ENCODE results near the gene NMRK2.

Gene NMRK2

DNA sequence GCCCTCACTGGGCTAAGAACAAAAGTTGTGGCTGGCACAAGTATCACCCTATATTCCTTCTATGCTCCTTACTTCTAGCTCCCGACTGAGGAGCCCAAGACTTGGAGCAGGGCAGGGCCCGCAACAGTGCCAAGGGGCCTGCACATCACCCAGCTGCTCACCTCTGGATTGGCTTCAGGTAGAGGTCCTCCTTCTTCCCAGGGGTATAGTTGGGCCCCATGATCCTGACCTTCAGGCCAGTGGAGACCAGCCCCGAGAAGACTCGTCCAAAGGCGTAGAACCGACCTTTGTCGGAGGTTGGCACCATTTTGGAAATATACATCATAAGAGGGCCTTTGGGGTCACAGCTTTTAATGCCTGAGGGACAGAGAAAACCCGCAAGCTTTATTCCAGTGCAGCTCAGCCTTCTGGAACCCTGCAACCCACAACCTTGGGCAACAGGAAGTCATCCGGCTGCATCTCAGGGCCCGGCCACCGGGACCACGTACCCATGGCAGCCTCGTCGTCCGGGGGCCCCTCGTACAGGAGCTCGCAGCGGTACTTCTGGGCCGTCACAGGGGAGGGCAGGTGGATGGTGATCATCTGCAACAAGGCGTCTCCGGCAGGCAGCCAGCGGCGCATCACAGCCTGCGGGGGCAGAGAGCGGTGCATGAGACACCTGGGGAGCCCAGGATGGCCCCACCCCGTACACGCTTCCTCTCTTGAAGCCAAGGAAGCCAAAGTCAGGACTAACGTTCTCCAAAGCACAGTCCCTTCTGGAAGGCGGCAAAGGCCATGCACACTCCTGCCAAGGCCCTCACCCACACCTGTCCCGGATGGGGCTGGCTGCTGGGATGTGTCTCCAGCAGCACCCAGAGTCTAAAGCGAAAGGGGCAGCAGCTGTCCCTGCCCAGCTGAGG, 47.7 kb downstream of the NMRK2 start:
- Mint-ChIP-seq H3K36me3 (ENCODE audit: low read depth) (peaks cover 90% of the 10 kb centered on the region), H3K27ac (peak overlapping the region; percentile 85), H3K9me3 (no peaks in the 10 kb centered on the region), H3K4me3 (peak overlapping the region; percentile 20), H3K27me3 (no peaks in the 10 kb centered on the region), H3K4me1 (ENCODE audit: low read depth) (peaks cover 69% of the 10 kb centered on the region)

- H3K36me3 Mint-ChIP-seq (ENCODE audit: low read depth), result peaks cover 83% of the 10 kb centered on the region
- no peaks in the 10 kb centered on the region for H3K27me3 Mint-ChIP-seq
- no peaks in the 10 kb centered on the region for H3K9me3 Mint-ChIP-seq
- peak overlapping the region; percentile 98 for H3K4me3 Mint-ChIP-seq
- H3K4me1 Mint-ChIP-seq (ENCODE audit: low read depth), result peaks cover 75% of the 10 kb centered on the region
- H3K27ac Mint-ChIP-seq, result peak overlapping the region; percentile 85
These were observed 48.5 kb downstream of the NMRK2 start for GRCh38 chr19:3981373-3981735.

DNA sequence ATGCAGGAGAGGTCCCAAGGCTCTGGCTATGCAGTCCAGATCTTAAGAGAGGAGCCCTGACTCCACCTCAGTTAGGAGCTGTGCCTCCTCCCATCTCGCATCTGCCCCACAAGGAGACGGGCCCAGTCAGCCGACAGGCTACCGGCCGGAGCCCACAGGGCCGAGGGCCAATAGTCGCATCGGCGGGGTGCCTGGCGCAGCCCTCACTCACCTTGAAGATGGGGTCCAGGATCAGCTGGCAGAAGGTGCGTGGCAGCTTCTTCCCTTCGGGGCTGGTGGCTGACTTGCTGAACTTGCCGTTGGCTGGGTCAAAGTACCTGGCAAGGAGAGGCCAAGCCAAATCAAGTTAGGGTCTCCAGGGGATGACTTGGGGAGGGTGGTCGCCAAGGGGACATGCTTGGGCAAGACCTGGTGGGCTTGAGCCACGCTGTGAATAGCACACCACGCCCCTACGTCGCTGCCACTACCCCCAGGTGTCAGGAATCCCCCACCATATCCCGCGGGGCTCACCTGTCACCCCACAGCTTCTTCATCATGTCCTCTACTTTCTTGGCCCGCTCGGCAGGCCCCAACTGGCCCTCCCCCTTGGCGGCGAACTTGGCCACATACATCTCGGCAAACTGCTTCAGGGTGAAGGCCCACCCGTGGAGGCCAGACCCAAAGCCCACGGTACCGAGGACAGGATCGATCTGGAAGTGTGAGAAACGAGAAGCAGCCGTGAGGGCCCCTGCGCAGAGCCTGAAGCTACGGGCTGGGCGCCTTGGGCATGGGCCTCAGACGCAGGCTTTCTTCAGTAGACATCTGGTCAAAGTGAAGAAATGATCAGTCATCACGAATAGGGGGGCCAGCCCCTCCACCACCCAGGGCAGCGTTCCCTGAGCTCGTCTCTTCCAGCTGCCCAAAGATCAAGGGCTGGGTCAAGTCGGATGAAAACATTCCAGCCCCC, 49.1 kb downstream of the NMRK2 start:
- H3K27ac Mint-ChIP-seq, result peak overlapping the region; percentile 100
- peak overlapping the region; percentile 98 for H3K4me3 Mint-ChIP-seq
- no peaks in the 10 kb centered on the region for H3K27me3 Mint-ChIP-seq
- peaks cover 78% of the 10 kb centered on the region for H3K4me1 Mint-ChIP-seq (ENCODE audit: low read depth)
- H3K36me3 Mint-ChIP-seq (ENCODE audit: low read depth), result peaks cover 77% of the 10 kb centered on the region
- no peaks in the 10 kb centered on the region for H3K9me3 Mint-ChIP-seq

- Mint-ChIP-seq H3K4me1 (ENCODE audit: low read depth) (peaks cover 80% of the 10 kb centered on the region), H3K4me3 (peak overlapping the region; percentile 98), H3K27ac (peak overlapping the region; percentile 100), H3K36me3 (ENCODE audit: low read depth) (peaks cover 68% of the 10 kb centered on the region), H3K27me3 (no peaks in the 10 kb centered on the region), H3K9me3 (no peaks in the 10 kb centered on the region)
These were observed 50.1 kb downstream of the NMRK2 start for GRCh38 chr19:3982701-3983541.

DNA sequence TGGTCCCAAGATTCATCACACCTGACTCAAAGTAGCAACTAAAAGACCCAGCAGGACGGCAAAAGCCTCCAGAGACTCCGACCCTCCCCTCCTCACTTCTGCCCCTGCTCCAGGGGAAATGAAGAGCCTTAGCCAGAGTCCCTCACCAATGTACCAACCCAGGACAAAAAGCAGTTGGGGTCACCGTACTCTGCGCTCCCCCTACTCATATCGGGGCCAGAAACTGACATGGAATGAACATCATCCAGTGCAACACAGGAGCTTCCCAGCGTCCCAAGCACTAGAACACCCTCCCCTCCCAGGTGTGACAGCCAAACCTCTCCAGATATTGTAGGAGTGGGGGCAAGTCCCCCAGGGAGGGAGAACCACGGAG, 50.7 kb downstream of the NMRK2 start:
- peaks cover 80% of the 10 kb centered on the region for H3K4me1 Mint-ChIP-seq (ENCODE audit: low read depth)
- no peaks in the 10 kb centered on the region for H3K9me3 Mint-ChIP-seq
- H3K27ac Mint-ChIP-seq, result peak overlapping the region; percentile 100
- H3K36me3 Mint-ChIP-seq (ENCODE audit: low read depth), result peaks cover 63% of the 10 kb centered on the region
- no peaks in the 10 kb centered on the region for H3K27me3 Mint-ChIP-seq
- peak overlapping the region; percentile 98 for H3K4me3 Mint-ChIP-seq

DNA sequence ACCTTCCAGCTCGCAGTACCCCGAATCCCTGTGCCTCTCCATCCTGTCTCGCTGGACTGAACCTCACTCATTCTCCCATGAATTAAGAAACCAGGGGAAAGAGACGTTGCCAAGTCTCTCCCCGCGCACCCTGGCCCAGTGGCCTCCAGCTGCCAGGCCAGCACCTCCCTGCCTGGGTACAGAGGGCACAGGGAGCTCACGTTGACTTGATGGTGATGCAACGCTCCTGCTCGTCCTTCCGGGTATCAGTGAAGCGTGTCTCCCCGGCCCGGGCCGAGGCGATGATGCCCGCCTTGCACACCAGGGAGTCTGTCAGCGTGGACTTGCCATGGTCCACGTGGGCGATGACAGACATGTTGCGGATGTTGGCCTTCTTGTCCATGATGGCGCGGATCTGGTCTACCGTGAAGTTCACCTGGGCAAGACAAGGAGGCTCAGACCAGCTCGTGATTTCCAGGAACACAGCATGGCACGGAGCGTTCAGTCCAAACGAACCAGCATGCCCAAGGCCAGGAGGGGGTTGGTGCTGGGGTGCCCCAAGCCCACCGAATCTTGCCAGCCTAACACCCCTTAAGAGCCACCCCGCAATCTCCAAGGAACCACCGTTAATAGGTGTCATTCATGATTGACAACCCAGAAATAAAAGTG, 51.2 kb downstream of the NMRK2 start:
- H3K27me3 Mint-ChIP-seq, result no peaks in the 10 kb centered on the region
- H3K27ac Mint-ChIP-seq, result peak overlapping the region; percentile 100
- peaks cover 79% of the 10 kb centered on the region for H3K4me1 Mint-ChIP-seq (ENCODE audit: low read depth)
- peak overlapping the region; percentile 98 for H3K4me3 Mint-ChIP-seq
- no peaks in the 10 kb centered on the region for H3K9me3 Mint-ChIP-seq
- peaks cover 60% of the 10 kb centered on the region for H3K36me3 Mint-ChIP-seq (ENCODE audit: low read depth)

DNA sequence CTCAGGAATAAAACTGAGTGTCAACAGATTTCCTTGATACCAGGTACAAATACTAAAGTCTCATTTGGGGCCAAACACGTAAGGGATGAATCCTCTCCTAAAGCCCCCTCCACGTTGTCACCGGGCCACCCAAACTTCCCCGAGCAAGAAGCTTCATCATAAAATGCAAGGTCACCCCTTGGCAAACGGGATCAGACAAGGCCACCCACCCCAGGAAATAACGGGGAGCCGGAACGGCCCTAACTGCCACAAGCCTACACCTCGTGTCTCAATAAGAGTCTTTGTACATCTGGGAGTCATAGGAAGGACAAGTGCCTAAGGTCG, 51.7 kb downstream of the NMRK2 start:
- Mint-ChIP-seq H3K4me3 (peak overlapping the region; percentile 98), H3K4me1 (ENCODE audit: low read depth) (peaks cover 78% of the 10 kb centered on the region), H3K9me3 (no peaks in the 10 kb centered on the region), H3K27me3 (no peaks in the 10 kb centered on the region), H3K36me3 (ENCODE audit: low read depth) (peaks cover 55% of the 10 kb centered on the region), H3K27ac (peak overlapping the region; percentile 100)

DNA sequence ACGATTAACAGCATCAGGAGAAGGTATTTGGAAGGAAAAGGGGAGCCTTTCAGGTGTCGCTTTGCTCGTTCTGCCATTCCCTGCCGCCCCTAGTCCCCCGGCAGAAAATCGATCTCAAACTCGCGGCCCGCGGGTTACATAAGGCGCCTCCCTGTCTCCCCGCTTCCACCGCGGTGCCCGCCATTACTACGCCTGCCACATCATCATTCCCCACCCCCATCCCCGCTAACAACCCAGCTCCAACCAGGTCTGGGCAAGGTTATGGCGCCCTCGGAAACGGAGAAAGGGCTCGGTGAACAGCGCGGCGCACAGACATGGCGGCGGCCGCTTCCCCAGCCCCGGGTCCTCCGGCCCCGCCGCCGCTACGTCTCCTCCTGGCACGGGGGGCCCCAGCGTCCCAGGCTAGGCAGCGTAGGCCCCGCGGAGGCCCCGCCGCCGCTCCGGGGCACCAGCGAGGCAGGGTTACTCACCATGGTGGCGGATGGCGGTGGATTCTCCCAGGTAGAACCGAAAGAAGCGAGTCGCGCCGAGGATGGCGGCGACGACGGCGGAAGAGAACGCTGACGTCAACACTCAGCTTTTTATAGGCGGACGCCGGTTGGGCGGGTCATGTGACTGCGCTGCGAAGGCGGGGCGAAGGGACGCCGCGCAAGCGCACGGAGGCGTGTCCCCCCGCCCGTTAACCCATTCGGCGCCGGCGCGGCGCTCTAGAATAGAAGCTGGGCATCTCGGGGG, 52.2 kb downstream of the NMRK2 start, which contains the start of gene EEF2:
TSS of gene EEF2 (minus strand) at position 556 of the 735 bp plus-strand sequence. CDS start at position 473, 83 bp downstream.
- no peaks in the 10 kb centered on the region for H3K9me3 Mint-ChIP-seq
- peak within 1 kb of the TSS; percentile 100 for H3K27ac Mint-ChIP-seq
- H3K36me3 Mint-ChIP-seq (ENCODE audit: low read depth), result peaks cover 51% of the 10 kb centered on the region
- H3K27me3 Mint-ChIP-seq, result no peaks in the 10 kb centered on the region
- H3K4me1 Mint-ChIP-seq (ENCODE audit: low read depth), result peaks cover 75% of the 10 kb centered on the region
- peak within 1 kb of the TSS; percentile 98 for H3K4me3 Mint-ChIP-seq

GRCh38 chr19:3985643-3986259, 52.9 kb downstream of the NMRK2 start:
- Mint-ChIP-seq H3K27ac (peak overlapping the region; percentile 100), H3K27me3 (no peaks in the 10 kb centered on the region), H3K4me1 (ENCODE audit: low read depth) (peaks cover 79% of the 10 kb centered on the region), H3K36me3 (ENCODE audit: low read depth) (peaks cover 44% of the 10 kb centered on the region), H3K9me3 (peaks cover 2% of the 10 kb centered on the region), H3K4me3 (peak overlapping the region; percentile 98)

GRCh38 chr19:3986260-3987041, 53.6 kb downstream of the NMRK2 start:
- peaks cover 39% of the 10 kb centered on the region for H3K36me3 Mint-ChIP-seq (ENCODE audit: low read depth)
- H3K27me3 Mint-ChIP-seq, result no peaks in the 10 kb centered on the region
- H3K9me3 Mint-ChIP-seq, result peaks cover 4% of the 10 kb centered on the region
- peak overlapping the region; percentile 98 for H3K4me3 Mint-ChIP-seq
- H3K27ac Mint-ChIP-seq, result peak overlapping the region; percentile 100
- H3K4me1 Mint-ChIP-seq (ENCODE audit: low read depth), result peaks cover 75% of the 10 kb centered on the region

- Mint-ChIP-seq H3K4me1 (ENCODE audit: low read depth) (peaks cover 63% of the 10 kb centered on the region), H3K36me3 (ENCODE audit: low read depth) (peaks cover 26% of the 10 kb centered on the region), H3K27ac (peak overlapping the region; percentile 85), H3K9me3 (peaks cover 4% of the 10 kb centered on the region), H3K4me3 (peak overlapping the region; percentile 98), H3K27me3 (no peaks in the 10 kb centered on the region)
These were observed 54.9 kb downstream of the NMRK2 start for GRCh38 chr19:3987619-3988371.

DNA sequence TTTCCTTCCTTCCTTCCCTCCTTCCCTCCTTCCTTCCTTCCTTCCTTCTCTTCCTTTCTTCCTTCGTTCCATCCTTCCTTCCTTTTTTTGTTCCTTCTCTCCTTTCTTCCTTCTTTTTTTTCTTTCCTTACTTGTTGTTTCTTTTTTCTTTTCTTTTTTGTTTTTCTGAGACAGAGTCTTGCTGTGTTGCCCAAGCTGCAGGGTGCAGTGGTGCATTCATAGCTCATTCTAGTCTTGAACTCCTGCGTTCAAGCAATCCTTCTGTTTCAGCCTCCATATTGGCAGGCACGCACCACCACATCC, 57.9 kb downstream of the NMRK2 start:
- Mint-ChIP-seq H3K4me1 (ENCODE audit: low read depth) (peaks cover 36% of the 10 kb centered on the region), H3K27me3 (no peaks in the 10 kb centered on the region), H3K4me3 (peak overlapping the region; percentile 38), H3K9me3 (peaks cover 4% of the 10 kb centered on the region), H3K36me3 (ENCODE audit: low read depth) (no peaks in the 10 kb centered on the region), H3K27ac (peak overlapping the region; percentile 87)

Data from stimulated activated naive CD8-positive, alpha-beta T cell treated with anti-CD3 and anti-CD28 coated beads, Interleukin-15, Interleukin-2, amounts not matched to agents 100 ng/mL and 50 ng/mL, for 24 hours (primary cell).